Vagina (tissue), 2 donors: Measurements from ENCODE around the gene NUB1. TPM values are rescaled to one million over a fixed set of nuclear protein-coding genes. Genes with fewer than 3 reads are reported as not detected.
A peak's percentile ranks its signal among the peaks of the same experiment; 100 is the strongest.

ENCODE experiments used
- DNase-seq, 2 donors: peaks; one replicate each; pipeline ENCODE4 v3.0.0-alpha.2; 2017; ENCODE audit errors: extremely low spot score in 2 of 2
- H3K27ac ChIP-seq: fragments of 200-600 bp; sonication (generic); one replicate; pipeline ENCODE4 v1.5.1; 2019
- H3K27me3 ChIP-seq: fragments of 200-600 bp; sonication (generic); one replicate; pipeline ENCODE4 v1.5.1; 2019
- H3K36me3 ChIP-seq, 2 donors: fragments of 200-600 bp; sonication (generic); one replicate each; pipeline ENCODE4 v1.5.1; 2017 to 2019
- H3K4me1 ChIP-seq: fragments of 200-600 bp; sonication (generic); one replicate; pipeline ENCODE4 v1.5.1; 2019
- H3K4me3 ChIP-seq, 2 donors: fragments of 200-600 bp; sonication (generic); 1 replicate in 1 of 2; 2 replicates in 1 of 2; pipeline ENCODE4 v1.5.1; 2016 to 2019
- H3K9me3 ChIP-seq: fragments of 200-600 bp; sonication (generic); one replicate; pipeline ENCODE4 v1.5.1; 2019
- POLR2A ChIP-seq, 2 donors: fragments of 450-650 bp; IDR thresholded peaks; one replicate each; pipeline ENCODE4 v1.6.1; 2017; ENCODE audit warnings: antibody characterized with exemption in 2 of 2, mild to moderate bottlenecking in 2 of 2, moderate library complexity in 2 of 2
- POLR2AphosphoS5 ChIP-seq, 2 donors: sonication (generic); formaldehyde crosslinking; IDR thresholded peaks; one replicate each; pipeline ENCODE4 v1.9.0; 2017; ENCODE audit warnings: antibody characterized with exemption in 2 of 2, mild to moderate bottlenecking in 2 of 2, low read depth in 1 of 2; ENCODE audit not compliant: insufficient read depth in 1 of 2
- intact Hi-C: fragments of 100-400 bp; cut with DNase I; formaldehyde crosslinking; loops from one replicate; pipeline ENCODE4 v1.15.1; 2023
- total RNA-seq: library from RNA; depleted of rRNA; stranded (reverse); fragments of >200 nt; gene quantifications from one replicate; pipeline ENCODE4 v1.2.3, GENCODE V29; 2016
- TF ChIP-seq, protein P1 (sequence below), 3 experiments: fragments of 450-650 bp in 2 of 3; fragments of 200-600 bp in 1 of 3; sonication (generic) in 1 of 3; IDR thresholded peaks; one replicate each; pipeline ENCODE4 v1.5.1; 2017 to 2019; ENCODE audit warnings: antibody characterized with exemption in 3 of 3, mild to moderate bottlenecking in 2 of 3, moderate library complexity in 2 of 3

NUB1 gene
- total RNA-seq, 1 donor from 2014 or later: 46.2 TPM

DNA sequence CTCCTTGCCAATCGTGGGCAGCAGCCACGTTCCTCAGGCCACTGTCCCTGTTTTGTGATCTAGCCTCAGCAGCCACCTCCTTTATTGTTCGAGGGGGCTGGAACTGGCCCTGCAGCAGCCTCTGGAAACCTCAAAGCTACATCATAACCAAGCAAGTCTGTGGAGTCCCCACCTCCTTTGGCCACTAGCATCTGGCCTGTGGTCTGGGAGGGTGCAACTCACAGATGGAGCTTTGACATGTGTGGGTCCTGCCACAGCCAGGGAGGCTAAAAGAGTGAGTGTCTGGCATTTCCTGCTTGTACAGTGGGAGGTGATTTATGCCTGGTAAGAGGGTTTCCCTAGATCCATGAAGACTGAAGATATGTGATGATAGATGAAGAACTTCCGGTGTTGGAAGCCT lies 32.3 kb upstream of the NUB1 start:
- Histone ChIP-seq H3K4me3 (no peak overlapping the region), H3K27me3 (no peaks in the 10 kb centered on the region), H3K27ac (no peak overlapping the region), H3K36me3 (no peaks in the 10 kb centered on the region), H3K4me1 (no peaks in the 10 kb centered on the region), H3K9me3 (no peaks in the 10 kb centered on the region)
- DNase-seq: peak in 1 of 2 donors; percentile 64
- intact Hi-C loops: loop anchor here (5.0 kb wide), 1 partner anchor 137 kb away; no protein-coding TSS in a partner anchor
- TF ChIP-seq POLR2A (IDR thresholded peaks at IDR 0.05): no peak
- TF ChIP-seq, protein P1, sequence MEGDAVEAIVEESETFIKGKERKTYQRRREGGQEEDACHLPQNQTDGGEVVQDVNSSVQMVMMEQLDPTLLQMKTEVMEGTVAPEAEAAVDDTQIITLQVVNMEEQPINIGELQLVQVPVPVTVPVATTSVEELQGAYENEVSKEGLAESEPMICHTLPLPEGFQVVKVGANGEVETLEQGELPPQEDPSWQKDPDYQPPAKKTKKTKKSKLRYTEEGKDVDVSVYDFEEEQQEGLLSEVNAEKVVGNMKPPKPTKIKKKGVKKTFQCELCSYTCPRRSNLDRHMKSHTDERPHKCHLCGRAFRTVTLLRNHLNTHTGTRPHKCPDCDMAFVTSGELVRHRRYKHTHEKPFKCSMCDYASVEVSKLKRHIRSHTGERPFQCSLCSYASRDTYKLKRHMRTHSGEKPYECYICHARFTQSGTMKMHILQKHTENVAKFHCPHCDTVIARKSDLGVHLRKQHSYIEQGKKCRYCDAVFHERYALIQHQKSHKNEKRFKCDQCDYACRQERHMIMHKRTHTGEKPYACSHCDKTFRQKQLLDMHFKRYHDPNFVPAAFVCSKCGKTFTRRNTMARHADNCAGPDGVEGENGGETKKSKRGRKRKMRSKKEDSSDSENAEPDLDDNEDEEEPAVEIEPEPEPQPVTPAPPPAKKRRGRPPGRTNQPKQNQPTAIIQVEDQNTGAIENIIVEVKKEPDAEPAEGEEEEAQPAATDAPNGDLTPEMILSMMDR (IDR thresholded peaks at IDR 0.05): no peak
- no peak for TF ChIP-seq POLR2AphosphoS5 (IDR thresholded peaks at IDR 0.05; ENCODE audit: insufficient read depth in 1 of 2, low read depth in 1 of 2)

DNA sequence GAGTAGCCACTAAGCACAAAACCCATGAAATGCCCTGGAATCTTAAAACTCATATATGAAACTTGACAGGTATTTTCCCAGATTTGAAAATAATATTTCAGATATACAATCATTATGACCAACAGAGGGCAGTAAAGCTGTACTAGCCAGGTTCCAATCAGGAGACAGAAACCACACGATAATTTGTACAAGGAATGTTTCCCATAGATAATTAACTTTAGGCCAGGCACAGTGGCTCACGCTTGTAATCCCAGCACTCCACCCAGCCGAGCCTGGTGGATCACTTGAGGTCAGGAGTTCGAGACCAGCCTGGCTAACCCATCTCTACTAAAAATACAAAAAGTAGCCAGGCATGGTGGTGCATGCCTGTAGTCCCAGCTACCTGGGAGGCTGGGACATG lies 31.0 kb upstream of the NUB1 start:
- H3K27ac ChIP-seq: no peak overlapping the region
- intact Hi-C loops: loop anchor here (5.0 kb wide), 1 partner anchor 37 kb away; no protein-coding TSS in a partner anchor
- no peaks in the 10 kb centered on the region for H3K36me3 ChIP-seq
- DNase-seq: peak in 1 of 2 donors; percentile 20
- no peaks in the 10 kb centered on the region for H3K4me1 ChIP-seq
- H3K27me3 ChIP-seq: no peaks in the 10 kb centered on the region
- H3K9me3 ChIP-seq: no peaks in the 10 kb centered on the region
- H3K4me3 ChIP-seq: no peak overlapping the region
- TF ChIP-seq, protein P1 (IDR thresholded peaks at IDR 0.05): no peak
- no peak for TF ChIP-seq POLR2AphosphoS5 (IDR thresholded peaks at IDR 0.05; ENCODE audit: insufficient read depth in 1 of 2, low read depth in 1 of 2)
- no peak for TF ChIP-seq POLR2A (IDR thresholded peaks at IDR 0.05)

DNA sequence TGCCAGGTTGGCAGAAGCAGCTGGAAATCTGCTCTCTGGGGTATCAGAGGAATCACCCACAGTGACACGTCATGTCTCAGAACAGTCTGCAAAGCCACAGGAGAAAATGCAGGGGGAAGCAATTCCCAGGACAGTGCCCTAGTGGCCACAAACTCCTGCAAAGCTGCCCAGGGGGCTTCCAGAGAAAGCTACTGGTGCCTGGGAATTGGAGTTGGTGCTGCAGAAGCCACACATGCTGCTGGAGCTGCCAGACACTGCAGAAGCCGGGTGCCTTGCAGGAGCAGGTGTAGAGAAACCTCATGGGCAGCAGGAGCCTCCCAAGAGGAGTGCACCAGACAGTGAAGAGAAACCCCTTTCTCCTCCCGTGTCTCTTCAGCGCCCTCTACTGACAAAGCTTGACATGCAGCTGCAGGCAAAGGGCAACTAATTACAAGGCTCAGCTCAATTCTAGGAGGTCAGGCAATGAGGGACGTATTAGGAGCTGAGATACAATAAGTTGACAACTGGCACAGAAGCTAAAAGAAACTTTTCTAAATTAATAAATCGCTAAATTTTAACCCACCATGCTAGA lies 30.2 kb upstream of the NUB1 start:
- Histone ChIP-seq H3K27ac (no peak overlapping the region), H3K27me3 (no peaks in the 10 kb centered on the region), H3K4me3 (no peak overlapping the region), H3K36me3 (no peaks in the 10 kb centered on the region), H3K4me1 (no peaks in the 10 kb centered on the region), H3K9me3 (no peaks in the 10 kb centered on the region)
- intact Hi-C loops: loop anchor here (5.0 kb wide), 1 partner anchor 36 kb away; no protein-coding TSS in a partner anchor
- peak; percentile 52 to 72 for DNase-seq
- no peak for TF ChIP-seq POLR2A (IDR thresholded peaks at IDR 0.05)

DNA sequence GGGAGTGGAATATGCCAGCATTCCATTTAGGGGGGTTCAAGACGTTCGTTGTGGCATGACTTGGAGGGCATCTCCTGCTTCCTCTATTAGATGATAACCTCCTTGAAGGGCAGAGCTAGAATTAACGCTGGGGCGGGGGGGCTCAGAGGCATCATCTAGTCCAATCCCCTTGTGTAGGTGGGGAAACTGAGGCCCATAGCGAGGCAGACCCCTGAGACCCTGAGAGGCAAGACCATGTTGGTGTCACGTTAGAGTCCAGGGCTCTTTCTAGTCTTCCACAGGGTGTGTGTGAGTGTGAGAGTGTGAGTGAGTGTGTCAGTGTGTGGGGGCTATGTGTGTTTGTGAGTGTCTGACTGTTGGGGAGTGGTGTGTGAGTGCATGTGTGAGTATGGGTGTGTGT lies 29.3 kb upstream of the NUB1 start:
- TF ChIP-seq POLR2A (IDR thresholded peaks at IDR 0.05) (no peak), POLR2AphosphoS5 (IDR thresholded peaks at IDR 0.05; ENCODE audit: insufficient read depth in 1 of 2, low read depth in 1 of 2) (no peak)
- TF ChIP-seq, protein P1 (IDR thresholded peaks at IDR 0.05): no peak
- peak in 1 of 2 donors; percentile 65 for DNase-seq
- intact Hi-C loops: loop anchor here (5.0 kb wide), 1 partner anchor 35 kb away; no protein-coding TSS in a partner anchor
- Histone ChIP-seq H3K27me3 (no peaks in the 10 kb centered on the region), H3K4me1 (no peaks in the 10 kb centered on the region), H3K4me3 (no peak overlapping the region), H3K9me3 (no peaks in the 10 kb centered on the region), H3K36me3 (no peaks in the 10 kb centered on the region), H3K27ac (no peak overlapping the region)

DNA sequence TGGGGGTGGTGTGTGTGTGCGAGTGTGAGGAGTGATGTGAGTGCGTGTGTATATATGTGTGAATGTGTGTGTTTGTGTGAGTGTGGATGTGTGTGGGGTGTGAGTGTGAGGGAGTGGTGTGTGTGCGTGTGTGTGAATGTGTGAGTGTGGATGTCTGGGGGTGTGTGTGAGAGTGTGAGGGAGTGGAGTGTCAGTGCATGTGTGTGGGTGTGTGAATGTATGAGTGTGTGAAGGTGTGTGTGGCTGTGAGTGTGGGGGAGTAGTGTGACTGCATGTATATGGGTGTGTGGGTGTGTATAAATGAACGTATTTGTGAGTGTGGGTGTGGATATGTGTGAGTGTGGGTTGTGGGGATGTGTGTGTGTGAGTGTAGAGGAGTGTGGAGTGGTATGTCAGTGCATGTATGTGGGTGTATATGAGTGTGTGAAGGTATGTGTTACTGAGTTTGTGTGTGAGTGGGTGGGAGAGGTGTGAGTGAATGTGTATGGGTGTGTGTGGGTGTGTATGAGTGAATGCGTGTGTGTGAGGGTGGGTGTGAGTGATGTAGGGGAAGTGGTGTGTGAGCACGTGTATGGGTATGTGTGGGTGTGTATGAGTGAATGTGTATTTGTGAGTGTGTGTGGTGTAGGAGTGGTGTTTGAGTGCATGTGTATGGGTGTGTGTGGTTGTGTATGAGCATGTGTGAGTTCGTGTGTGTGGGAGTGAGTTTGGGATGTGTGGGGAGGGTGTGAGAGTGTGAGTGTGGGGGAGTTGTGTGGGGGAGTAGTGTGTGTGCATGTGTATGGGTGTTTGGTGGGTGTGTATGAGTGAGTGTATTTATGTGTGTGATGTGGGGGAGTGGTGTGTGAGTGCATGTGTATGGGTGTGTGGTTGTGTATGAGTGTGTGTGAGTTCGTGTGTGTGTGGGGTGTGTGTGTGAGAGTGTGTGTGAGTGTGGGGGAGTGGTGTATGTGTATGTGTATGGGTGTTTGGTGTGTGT lies 28.5 kb upstream of the NUB1 start:
- intact Hi-C loops: loop anchor here (5.0 kb wide), 1 partner anchor 34 kb away; no protein-coding TSS in a partner anchor
- no peaks in the 10 kb centered on the region for H3K27me3 ChIP-seq
- no peaks in the 10 kb centered on the region for H3K36me3 ChIP-seq
- no peak overlapping the region for H3K4me3 ChIP-seq
- H3K27ac ChIP-seq: no peak overlapping the region
- no peaks in the 10 kb centered on the region for H3K9me3 ChIP-seq
- TF ChIP-seq, protein P1 (IDR thresholded peaks at IDR 0.05): no peak
- no peak for TF ChIP-seq POLR2A (IDR thresholded peaks at IDR 0.05)
- H3K4me1 ChIP-seq: no peaks in the 10 kb centered on the region
- DNase-seq: peak in 1 of 2 donors; percentile 74
